ENCODE results near the gene SLC39A1. TPM values are rescaled to one million over a fixed set of nuclear protein-coding genes. Genes with fewer than 3 reads are reported as not detected.

Gene SLC39A1
- total and polyA plus RNA-seq, 9 of the 15 experiments (the other 6 are each of a cell fraction or from before 2014, with no cell fraction given): 9.9 to 81.1 (median 62.7) TPM

DNA sequence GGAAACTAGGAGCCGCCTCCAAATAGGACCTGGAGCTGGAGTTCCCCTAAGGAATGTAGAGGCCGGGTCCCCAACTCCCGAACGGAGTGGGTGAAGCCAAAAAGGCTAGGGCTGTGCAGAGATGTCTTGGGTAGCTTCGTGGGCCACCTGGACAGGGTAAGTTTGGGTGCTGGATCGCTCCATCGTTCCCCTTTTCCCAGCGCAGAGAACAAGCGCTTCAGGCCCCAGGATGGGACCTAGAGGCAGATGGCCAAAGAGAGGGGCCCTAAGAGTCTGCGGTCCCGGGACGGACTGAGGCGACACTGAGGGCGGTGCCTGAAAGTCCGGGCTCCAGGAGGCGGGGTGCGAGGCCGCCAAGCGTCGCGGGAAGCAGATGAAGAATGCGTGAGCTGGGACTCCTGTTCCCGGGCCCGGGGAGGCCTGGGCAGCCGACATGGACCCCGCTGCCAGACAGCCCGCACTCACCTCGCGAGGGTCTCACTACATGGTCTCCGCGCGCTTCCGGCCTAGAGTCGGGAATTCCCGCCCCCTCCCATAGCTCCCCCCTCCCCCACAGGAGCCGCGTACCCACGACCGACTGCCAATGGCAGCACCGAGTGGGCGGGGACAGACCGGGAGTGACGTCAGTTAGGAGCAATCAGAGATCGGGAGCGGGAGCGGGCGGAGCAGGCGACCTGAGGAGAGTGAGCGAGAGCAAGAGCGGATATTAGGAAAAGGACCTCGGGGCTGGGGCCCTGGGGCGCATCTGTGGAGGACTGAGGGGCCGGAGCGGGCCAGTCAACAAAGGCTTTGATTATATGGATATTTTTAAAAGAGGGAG, at the start of gene SLC39A1 (continued):
- peak; percentile 78 for TF ChIP-seq JUND (IDR thresholded peaks at IDR 0.05; ENCODE audit: borderline replicate concordance, low read depth, low read length)
- no peak; the same call in 1 of the 3 replicates for TF ChIP-seq JUND (tag; IDR thresholded peaks at IDR 0.05; ENCODE audit: borderline replicate concordance, low read depth, low read length)
- no peak for TF ChIP-seq MEF2D (tag; conservative IDR thresholded peaks at IDR 0.05; ENCODE audit: low read depth)
- TF ChIP-seq, protein P1, sequence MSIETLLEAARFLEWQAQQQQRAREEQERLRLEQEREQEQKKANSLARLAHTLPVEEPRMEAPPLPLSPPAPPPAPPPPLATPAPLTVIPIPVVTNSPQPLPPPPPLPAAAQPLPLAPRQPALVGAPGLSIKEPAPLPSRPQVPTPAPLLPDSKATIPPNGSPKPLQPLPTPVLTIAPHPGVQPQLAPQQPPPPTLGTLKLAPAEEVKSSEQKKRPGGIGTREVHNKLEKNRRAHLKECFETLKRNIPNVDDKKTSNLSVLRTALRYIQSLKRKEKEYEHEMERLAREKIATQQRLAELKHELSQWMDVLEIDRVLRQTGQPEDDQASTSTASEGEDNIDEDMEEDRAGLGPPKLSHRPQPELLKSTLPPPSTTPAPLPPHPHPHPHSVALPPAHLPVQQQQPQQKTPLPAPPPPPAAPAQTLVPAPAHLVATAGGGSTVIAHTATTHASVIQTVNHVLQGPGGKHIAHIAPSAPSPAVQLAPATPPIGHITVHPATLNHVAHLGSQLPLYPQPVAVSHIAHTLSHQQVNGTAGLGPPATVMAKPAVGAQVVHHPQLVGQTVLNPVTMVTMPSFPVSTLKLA (conservative IDR thresholded peaks at IDR 0.05): peak; percentile 45 to 46; a peak in 3 of 4 replicates
- no peak for TF ChIP-seq PHF21A (IDR thresholded peaks at IDR 0.05; ENCODE audit: borderline replicate concordance, low read depth)
- peak; percentile 16 for TF ChIP-seq E2F8 (IDR thresholded peaks at IDR 0.05; ENCODE audit: low read depth, partially characterized antibody)
- TF ChIP-seq, protein P2, sequence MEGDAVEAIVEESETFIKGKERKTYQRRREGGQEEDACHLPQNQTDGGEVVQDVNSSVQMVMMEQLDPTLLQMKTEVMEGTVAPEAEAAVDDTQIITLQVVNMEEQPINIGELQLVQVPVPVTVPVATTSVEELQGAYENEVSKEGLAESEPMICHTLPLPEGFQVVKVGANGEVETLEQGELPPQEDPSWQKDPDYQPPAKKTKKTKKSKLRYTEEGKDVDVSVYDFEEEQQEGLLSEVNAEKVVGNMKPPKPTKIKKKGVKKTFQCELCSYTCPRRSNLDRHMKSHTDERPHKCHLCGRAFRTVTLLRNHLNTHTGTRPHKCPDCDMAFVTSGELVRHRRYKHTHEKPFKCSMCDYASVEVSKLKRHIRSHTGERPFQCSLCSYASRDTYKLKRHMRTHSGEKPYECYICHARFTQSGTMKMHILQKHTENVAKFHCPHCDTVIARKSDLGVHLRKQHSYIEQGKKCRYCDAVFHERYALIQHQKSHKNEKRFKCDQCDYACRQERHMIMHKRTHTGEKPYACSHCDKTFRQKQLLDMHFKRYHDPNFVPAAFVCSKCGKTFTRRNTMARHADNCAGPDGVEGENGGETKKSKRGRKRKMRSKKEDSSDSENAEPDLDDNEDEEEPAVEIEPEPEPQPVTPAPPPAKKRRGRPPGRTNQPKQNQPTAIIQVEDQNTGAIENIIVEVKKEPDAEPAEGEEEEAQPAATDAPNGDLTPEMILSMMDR (IDR thresholded peaks at IDR 0.05 in 2 of 3, conservative IDR thresholded peaks at IDR 0.05 in 1 of 3; ENCODE audit: insufficient read depth in 2 of 3, low read depth in 1 of 3, low read length in 3 of 3): 0 out of 6 replicates have a peak, but pooled peaks of 1 of the 3 experiments have one; percentile 4
- TF ChIP-seq TAF1 (IDR thresholded peaks at IDR 0.05; ENCODE audit: control insufficient read depth, extremely low read depth, insufficient read depth, low read length, severe bottlenecking): peak; percentile 61
- TF ChIP-seq RBM25 (IDR thresholded peaks at IDR 0.05; ENCODE audit: low read depth, low read length, severe bottlenecking): peak; percentile 71
- TF ChIP-seq SIN3A (IDR thresholded peaks at IDR 0.05; ENCODE audit: borderline replicate concordance in 2 of 2, control insufficient read depth in 1 of 2, low read depth in 2 of 2, low read length in 2 of 2): peak; percentile 47 to 51; a peak in 1 of 4 replicates
- TF ChIP-seq FOXO4 (CRISPR knock-in tag; IDR thresholded peaks at IDR 0.05): no peak
- peak; percentile 77; the same call in 1 of the 2 replicates for TF ChIP-seq CBX1 (IDR thresholded peaks at IDR 0.05; ENCODE audit: low read depth)
- TF ChIP-seq SNIP1 (IDR thresholded peaks at IDR 0.05; ENCODE audit: low read depth): no peak
